ELR (cell line): ENCODE measurements around the gene MAMLD1.

ENCODE experiments used
- DNase-seq: peaks from one replicate; pipeline ENCODE4 v3.0.0-alpha.2; 2015; ENCODE audit warnings: low read depth

MAMLD1 gene

DNA sequence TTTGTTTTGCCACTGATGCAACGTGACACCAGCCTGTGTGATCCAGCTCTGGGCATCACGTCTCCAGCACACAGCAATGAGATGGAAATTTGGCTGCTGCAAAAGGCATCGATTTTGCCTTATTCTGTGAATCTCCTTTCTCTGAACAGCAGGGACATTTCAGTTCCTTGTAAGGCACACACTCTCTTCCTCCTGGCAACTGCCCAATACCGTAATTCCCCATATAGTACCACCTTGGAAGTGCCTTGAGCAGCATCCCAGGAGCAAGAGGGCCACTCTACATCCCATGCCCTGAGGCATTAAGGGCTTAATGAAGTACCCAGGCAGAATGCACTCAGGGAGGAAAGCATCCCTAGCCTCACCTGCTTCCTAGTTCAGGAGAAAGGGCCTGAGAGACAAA lies 10.5 kb upstream of the MAMLD1 start:
- DNase-seq, result peak; percentile 8

DNA sequence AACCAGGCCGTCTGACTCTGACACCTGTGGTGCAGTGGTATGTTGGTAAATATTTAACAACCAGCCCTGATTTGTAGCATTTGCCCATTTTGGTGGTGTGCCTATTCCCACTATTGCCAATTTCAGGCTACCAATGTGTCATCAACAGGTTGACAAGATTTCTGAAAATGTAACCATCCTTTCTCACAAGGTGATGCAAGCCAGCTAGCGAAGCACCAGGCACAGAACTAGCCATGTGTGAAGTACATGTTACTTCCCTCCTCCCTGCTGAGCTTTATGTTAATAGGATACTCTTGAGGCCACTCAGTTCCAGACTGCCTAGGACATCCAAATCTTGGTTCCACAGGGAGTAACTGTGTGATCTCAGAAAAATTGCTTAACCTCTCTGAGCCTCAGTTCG lies 7.2 kb upstream of the MAMLD1 start:
- DNase-seq, result no peak

DNA sequence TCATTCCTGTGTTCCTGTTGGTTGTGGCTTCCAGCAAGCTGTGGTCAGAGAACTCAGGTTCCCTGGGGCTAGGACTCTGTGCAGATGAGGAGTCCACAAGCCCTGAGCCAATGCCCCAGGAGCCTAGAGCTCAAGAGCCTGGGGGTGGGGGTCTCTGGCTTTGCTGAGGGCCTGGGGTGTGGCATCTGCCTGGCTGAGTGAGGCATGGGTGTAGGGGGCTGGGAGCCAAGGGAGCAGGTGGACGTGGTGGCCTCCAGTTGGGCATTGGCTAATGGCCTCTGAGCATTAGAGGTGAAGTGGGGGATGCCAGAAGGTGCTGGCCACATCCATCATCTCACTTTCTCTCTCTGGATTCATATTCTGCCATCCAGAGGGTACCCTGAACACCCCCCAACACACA lies 5.3 kb upstream of the MAMLD1 start:
- DNase-seq, result no peak

DNA sequence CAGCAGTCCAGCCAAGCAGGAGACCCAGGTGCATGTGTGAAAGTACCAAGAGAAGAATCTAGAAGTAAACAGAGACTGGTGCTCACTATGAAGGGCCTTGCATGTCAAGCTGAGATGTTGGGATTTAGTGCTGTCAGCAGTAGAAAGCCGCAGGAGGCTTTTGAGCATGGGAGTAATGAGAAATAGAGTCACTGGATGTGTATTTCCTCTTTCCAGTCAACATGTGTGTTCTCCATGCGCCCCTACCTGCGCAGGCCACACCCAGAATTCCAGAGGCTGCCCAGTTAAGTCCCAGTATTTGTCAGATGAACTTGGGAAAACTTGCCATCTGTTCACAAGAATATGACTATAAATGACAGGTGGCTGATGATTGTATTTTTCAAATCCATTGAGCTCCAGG lies 4.5 kb upstream of the MAMLD1 start:
- no peak for DNase-seq

DNA sequence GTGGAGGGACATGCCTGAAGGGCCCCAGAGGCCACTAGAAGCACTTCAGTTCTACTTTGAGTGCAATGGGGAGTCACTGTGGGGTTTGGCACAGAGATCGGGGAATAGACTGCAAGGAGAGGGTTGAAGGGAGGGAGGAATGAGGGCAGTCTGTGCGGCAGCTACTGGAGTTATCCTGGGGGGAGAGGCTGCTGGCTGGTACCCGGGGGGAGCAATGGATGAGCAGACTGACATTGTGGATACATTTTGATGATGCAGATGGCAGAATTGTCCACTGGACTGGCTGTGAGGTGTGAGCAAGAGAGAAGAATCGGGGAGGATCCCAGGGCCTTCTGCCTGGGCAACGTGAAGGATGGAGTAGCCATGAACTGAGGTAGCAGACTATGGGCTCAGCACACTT lies 2.8 kb upstream of the MAMLD1 start:
- DNase-seq, result no peak

DNA sequence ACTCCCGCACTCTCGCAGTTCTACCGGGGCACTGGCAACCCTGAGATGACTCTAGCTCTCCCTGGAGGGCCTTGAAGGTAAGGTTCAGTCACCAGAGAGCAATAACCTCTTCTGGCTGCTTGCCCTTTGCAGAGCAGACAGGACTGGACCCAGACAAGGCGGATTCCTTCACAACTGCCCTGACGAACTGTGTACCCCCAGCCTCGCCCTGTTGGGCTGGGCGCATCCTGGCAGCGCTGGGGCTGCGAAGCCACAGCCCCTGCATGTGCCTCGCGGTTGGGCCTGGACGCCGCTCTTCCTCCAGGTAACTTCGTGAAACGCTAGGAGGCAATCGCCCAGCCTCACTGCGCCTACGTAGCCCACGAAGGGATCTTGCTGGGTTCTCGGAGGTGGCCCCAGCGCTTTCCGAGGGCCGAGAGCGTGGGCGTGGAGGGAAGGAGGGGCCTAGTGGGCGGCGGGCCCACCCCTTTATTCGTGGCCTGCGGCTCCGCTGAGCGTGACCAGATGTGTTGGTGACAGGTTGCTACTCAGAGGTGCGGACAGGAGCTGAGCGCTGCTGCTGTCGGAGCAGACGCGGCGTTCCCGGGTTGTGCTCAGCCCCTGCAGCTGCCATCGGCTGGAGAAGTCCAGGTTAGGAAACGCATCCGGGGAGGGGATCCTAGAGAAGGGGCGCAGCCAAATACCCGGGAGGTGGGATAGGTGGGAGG lies 1.9 kb upstream of the MAMLD1 start:
- peak; percentile 27 for DNase-seq

DNA sequence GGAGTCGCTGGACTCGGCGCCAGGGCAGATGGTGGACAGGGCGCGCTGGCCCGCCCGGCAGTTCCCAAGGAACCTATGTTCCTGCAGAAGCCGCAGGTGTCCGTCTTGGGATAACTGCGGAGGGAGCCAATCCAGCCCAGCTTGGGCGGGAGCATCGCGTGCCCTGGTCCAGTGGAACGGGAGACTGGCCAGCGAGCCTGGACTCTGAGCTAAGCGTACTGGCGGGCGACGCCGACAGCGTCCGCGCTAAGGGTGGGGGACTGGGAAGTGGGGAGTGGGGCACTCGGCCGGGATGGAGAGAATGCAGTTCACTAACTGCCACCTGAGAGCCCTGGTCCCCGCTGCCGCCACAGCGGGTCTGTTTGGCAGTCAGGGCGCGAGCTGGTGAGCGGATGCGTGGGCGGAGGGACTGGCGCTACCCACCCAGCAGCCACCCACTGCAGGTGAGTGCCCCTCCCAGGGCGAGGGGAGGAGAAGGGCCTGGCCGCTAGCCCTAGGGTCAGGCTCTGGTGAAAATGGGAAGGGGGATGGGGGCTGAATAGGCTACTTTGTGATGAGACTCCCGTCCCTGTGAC lies 1.3 kb upstream of the MAMLD1 start:
- DNase-seq, result peak; percentile 52

DNA sequence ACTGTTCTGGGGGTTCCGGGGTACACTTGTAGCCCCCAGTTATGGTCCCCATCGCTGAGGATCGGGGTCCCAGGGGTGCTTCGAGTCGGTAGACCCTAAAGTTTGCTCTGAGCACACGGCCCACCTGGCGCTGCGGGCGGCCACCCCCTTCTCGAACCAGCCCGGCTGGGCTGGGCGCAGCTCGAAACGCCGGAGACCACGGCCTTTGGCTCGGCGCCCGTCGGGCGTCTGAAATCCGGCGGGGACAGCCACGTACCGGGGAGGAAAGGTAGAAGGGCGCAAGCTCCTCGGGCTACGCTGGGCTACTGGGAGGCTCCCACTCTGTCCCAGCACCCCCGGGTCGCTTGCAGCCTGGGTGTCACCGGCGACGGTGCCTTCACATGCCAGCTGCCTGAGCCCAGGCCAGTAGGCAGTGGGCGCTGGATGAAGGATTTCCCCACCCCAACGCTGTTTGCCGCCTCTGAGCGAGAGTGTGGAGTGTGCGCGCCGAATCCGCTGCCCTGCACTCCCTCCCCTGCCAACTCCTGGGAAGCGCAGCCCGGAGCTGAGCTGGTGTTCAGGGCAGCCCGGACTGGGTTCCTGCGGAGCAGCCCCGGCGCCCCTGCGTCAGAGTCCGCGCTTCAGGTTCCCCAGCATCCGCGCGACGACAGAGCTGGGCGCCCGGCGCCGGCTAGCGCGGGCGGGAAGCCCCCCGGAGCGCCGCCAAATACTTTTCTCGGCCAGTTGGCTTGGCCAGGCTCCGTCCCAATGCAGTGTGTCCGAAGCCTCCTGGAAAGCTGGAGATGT lies 637 bp downstream of the MAMLD1 start:
- DNase-seq, result peak; percentile 58

DNA sequence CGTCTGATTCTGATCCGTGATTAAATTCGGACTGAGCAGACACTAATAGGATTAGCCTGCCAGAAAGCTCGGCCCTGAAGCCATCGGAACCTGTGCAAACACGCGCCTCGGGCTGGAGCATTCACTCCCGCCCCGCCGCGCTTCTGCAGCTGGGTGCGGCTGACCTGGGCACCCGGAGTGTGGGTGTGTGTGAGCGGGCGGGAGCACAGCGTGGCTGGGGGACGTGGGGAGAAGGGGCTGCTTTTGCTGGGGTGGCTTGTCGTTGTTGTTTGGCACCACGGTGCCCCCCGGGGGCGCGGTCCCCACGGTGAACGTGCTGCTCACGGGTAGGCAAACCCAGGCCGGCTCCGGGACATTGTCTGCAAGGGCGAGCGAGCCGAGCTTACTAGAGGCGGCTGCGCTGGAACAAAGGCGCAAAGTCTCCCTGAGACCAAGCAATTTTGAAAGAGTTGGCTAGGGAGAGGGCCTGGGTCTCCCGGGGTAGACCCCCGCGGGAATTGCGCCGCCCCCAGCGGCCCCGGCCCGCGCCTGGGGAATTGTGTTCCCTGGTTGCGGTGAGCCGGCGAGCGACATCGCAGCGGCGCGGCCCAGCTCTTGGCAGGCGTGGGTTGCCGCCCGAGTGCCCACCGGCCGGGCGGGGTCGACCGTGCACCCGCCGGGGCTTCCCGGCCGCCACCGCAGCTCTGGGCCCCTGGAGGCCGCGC lies 1.4 kb downstream of the MAMLD1 start:
- peak; percentile 45 for DNase-seq

DNA sequence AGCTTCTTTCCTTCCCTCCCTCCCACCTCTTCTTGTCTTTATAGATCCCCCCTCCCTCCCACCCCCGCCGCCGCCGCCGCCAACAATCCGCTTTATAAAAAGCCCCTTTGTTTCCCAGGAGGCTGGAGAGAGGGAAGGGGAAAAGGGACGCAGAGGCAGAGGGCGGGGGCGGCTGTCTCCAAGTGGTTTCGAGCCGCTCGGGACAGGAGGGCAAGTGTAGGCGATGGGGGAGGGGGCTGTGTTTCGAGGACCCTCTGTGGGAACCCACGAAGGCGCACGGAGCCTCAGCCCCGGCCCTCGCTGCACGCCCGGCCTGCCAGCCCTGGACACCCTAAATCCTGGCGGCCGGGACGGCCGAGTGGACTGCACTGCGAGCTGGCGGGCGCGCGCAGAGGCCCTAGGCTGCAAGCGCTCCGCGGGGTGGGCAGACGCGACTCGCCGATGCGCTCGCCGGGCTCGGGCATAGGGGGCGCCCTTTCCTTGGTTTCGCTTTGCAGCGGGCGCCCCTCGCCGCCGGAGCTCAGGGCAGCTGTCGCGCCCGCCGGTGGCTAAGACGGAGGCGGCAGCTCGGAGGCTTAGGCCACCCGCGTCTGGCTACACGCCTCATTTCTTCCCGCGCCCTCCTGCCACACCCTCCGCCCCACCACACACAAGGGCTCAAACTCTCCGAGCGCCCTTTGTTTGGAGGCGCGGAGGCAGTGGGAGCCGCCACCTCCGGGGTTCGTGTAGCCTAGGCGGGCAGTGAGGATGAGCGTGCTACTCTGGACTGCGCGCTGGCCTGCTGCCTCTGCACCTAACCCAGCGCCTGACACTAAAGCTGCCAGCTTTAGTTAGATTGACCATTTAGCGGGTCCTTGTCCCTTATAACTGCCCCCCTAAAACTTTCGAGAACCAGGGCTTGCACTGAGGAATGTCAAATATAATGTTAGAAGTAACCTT lies 2.2 kb downstream of the MAMLD1 start:
- peak; percentile 66 for DNase-seq

DNA sequence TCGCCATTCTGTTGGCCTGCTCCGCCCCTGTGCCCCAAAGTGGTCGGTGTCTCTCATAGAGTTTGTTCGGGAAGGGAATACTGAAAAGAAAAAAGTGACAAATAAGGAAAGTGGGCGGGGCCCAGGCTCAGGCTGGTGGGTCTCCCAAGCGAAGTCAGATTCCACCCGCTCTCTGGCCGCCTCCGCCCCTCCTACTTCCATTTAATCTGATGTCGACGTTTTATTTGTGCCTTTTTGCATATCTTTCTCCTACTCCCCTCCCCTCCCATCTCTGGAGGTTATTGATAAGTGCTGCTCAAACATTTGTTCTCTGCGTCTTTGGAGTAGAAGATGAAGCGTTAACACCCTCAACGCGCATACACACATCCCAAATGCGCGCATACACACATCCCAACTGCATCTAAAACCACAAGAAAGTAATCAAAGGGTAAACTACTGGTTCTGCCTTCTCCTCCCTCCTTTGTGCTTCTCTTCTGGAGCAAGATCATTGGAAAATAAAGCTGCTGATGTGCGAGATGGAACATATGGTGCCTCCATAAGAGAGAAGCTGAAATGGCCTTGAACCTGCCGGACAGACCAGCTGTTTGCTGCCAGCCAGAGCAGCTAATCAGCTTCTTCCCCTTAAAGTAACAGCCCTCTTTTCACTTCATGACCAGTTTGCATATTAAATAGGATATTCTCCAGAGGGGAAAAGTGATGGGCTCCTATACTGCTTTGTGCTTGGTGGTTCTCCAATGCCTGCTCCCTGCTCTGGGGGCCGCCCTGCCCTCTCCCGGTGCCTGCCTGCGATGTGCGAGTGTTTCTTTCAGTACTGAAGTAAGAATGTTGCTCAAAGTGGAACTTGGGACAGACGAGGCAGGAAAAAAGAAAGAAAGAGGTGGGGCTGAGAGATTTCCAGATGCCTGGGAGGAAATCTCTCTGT lies 3.1 kb downstream of the MAMLD1 start:
- DNase-seq, result peak; percentile 72

DNA sequence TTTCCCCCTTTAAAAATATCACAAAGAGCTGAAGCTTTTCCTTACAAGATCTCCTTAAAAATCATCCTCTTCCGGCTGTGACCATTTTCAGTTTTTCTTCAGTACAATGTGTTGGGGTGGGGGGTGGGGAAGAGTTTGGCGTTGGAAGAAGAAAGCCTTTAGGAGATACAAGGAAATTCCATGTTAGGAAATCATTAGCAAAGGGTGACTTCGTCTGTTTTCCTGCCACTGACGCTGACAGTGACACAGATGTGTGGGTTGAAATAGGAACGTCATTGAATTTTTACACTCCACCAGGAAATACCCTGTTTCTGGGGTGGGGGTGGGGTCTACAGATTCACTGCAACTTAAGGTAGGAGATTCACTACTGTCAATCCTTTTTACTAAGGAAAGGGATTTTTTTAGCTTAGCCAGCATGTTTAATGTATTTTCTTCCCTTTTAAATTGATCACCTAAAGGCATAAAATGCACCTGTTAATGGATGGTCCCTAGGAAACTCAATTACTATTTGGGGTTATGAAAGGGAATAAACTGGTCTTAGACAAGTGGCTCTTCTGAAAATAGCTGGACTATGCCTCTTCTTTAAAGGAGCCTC lies 3.9 kb downstream of the MAMLD1 start:
- DNase-seq, result peak; percentile 45

DNA sequence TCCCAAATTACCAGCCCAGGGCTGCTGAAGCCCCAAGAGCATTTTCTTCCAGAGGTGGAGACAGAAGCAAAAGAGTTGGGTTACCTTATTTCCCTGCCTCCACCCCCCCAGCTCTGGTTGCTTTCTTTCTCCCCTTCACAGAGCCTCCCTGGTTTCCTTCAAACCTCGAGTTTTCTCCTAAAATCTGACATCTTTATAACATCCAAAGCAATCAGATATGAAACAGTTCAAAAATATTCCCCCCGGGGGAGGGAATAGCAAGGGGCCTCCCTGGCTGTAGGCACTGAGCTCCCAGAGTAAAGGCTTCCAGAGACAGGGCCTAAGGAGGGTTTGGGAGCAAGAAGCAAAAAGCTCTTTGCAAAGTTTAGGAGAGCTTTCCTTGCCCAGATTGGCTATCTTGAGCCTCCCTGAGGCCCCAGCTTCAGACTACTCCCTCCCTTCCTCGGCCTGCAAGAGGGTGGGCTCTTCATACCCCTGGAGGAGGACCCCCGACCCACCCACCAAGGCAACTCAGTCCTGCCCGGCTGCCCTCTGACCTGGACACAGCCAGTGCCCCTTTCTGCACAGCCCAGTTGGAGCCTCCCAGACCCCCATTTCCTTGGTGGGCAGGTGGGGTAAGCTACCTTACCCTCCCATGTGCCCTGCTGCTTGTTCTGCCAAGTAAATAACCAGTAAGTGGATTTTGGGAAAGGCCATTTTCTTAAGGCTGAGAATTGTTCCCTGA lies 7.6 kb downstream of the MAMLD1 start:
- no peak for DNase-seq

DNA sequence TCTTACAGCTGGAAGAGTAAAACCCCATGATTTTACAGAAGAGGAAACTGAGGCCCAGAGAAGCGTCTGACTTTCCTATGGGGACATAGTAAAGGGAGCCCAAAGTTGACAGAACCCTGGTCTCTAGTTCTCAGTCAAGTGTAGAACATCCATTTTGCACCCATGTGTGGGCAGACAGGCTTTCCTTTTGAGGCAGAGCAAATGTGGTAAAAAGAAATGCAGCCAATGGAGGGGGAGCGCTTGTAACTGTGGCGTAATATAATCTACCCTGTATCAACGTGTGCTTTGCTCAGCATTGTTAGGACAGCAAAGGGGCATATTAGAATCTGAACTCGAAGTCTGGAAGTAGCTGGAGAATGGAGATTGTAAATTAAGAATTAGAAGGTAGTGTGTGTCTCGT lies 8.8 kb downstream of the MAMLD1 start:
- DNase-seq, result no peak

DNA sequence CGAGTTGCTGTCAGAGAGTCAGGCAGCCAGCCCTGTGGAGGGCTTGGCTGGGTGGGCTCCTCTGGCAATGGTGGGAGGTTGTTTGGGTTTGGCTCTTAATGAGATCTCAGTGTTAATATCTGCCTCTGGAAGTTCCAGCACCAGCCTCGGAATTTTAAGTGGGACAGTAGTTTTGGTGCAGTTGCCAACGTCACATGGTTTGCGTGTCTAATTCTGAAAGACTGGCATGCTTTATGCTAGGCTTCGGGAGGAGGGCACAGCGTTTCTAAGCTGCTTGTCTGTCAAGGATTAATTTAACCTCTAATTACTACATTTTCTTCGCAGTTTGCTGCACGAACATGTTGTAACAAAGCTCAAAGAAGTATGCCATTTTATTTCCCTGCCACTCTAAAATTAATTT lies 9.2 kb downstream of the MAMLD1 start:
- DNase-seq, result no peak

DNA sequence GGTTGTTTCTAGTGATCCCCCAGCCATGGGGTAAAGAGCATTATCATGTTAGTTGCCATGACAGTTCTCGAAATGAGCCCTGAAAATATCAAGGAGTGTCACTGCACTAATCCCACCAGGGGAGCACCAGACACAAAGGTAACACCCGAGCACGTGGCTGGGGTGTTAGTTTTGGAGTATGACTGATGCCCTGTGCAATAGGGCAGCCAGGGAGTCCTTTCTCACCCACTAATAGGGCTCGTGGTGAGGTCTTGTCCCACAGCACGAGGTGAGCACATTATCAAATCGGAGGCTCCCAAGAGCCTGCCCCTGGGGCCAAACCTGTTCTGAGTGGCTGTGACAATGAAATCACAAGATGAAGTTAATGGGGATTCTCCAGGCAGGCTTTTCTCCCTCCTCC lies 9.6 kb downstream of the MAMLD1 start:
- DNase-seq, result no peak

DNA sequence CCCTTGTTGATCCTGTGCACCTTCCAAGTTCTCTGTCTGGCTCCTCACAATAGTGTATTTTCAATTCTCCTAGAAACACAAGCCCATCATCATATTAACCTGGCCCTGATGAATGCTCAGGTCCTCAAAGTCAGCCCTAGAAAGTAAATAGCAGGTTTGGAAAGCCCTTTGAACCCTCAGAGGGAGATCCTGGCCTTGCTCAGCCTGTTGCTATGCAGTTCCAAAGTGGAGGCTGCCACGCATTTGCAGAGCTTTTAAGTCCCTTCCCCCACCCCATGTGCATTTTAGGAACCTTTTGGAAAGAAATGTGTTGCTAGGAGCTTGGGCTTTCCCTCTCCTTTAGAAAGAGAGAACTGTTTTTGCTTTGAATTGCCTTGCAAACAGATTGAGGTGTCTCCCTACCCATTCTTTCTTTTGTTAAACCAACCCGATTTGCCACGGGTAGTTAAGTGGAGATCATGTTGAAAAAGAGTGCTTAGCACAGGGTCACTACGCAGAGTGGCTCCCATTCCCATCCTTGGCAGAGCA lies 12.2 kb downstream of the MAMLD1 start:
- no peak for DNase-seq

DNA sequence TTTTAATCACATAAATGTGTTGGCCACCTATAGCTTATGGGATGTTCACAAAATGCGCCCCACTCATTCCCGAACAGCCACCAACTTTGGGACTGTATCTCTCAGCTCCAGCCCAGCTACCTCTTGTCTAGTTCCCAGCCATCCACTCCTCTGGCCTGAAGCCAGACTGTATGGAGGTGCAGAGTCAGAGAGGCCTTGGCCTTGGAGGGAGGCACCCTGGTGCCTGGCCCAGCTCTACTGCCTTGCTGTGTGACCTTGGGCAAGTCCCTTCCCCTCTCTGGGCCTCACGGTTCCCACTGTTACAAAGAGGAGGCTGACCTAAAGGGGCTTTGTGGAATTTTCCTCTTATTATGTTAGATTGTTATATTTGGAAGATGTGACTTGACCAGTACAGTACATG lies 13.9 kb downstream of the MAMLD1 start:
- no peak for DNase-seq

DNA sequence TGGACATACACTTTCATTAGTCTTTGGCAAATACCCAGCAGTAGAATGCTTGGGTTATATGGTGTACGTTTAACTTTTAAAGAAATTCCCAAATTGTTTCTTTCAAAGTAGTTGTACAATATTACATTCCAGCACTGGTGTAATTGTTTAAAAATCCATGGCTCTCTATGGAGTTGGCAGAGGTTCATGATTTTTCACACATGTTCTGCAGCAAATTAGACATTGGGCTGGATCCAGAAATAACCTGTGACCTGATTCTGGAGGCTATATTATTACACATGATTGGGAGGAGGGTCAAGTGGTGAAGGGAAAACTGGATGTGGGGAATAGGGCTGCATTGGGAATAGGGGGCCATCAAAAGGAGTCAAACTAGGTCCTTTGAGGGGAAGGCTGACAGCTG lies 41.9 kb downstream of the MAMLD1 start:
- no peak for DNase-seq
